ENCODE data around the gene PFKFB4.

- TF ChIP-seq POLR2A (IDR thresholded peaks at IDR 0.05; ENCODE audit: low read length) (no peak), GATA1 (IDR thresholded peaks at IDR 0.05; ENCODE audit: low read depth, low read length) (no peak)
Measured at GRCh38 chr3:48562367-48563095, 5.9 kb upstream of the PFKFB4 start.
